Endothelial cell of hepatic sinusoid (primary cell): ENCODE data around the gene GBX1.

Experiments used
- in situ Hi-C: cut with HindIII; loops from 2 replicates; pipeline ENCODE4 v1.10.0; 2017; ENCODE audit warnings: low sequenced_read_pairs

GBX1 gene

DNA sequence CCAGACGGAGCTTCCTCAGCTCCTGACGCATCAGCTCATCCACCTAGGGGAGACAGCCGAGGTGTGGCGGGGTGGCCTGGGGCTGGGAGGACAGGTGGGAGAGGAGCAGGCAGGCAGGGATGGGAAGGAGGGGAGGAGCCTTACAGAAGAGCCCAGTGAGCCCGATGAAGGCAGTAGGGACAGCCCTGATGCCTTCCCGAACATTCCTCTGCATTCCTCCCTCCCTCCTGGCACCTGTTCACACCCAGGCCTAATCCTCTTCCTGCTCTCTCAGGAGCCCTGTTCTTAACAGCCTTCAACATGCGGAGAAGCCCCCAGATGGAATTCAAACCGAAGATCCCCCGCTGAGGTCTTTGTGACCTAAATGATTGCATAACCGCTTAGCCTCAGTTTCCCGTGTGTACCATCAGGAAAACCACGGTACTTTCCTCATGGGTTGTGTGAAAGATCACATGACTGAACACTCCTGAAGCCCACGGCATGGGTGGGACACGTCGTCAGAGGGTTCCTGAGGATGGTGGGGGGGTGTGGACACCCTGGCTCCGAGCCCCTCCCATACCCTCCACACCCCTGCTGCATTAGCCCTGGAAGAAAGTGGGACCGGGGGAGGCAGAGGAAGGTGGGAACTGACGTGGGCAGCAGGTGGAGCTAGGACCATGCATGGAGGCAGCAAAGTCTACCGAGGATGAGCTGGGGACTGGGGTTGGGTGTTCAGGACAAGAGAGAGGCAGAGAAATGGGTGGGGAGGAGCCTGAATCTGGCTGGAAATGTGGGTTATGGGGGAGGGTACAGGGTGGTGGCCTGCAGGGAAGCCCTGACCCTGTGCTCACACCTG lies 28.3 kb upstream of the GBX1 start:
- in situ Hi-C loops = no loop called here

DNA sequence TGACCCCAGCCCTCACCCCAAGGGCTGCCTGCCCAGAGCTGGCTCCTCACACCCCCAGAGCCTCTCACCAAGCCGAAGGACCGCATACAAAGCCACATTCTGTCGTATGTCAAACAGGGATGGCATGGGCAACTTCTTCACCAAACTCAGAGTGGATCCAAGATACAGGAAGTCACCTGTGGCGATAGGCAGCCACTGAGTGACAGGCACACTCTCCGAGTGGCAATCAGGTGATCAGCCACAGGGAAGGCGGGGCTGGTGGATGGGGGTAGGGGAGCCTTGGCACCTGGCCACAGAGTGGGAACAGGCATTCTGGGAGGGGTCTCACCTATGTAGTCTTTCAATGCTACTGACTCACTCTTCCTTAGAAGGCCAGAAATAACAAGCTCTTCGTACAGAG lies 26.7 kb upstream of the GBX1 start:
- in situ Hi-C loops = no loop called here

- in situ Hi-C loops = no loop called here
These were observed 25.9 kb upstream of the GBX1 start for GRCh38 chr7:151193203-151193978.

- in situ Hi-C loops = no loop called here
These were observed 24.6 kb upstream of the GBX1 start for GRCh38 chr7:151192002-151192539.

GRCh38 chr7:151191544-151191943 lies 24.1 kb upstream of the GBX1 start:
- in situ Hi-C loops = no loop called here

DNA sequence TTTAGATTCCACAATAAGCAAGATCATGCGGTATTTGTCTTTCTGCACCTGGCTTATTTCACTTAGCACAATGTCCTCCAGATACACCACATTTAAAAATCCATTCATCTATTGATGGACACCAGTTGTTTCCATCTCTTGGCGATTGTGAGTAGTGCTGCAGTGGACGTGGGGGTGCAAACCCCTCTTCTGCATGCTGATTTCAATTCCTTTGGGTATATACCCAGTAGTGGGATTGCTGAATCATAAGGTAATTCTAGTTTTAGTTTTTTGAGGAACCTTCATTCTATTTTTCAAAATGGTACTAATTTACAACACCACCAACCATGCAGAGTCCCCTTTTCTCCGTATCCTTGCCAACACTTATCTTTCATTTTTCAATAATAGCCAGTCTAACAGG lies 21.5 kb upstream of the GBX1 start:
- in situ Hi-C loops = no loop called here

DNA sequence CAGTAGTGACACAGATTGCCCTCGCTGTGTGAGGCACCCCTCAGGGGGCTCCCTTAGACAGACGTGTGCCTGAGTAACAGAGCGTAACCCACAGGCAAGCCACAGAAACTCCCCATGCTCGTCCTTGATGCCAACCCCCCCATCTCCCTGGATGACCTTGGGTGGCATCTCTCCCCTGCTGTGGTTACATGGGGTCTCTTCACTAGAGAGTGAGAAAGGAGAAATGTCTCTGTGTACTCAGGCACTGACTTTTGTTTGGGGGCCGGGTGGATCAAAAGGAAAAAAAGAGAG lies 20.7 kb upstream of the GBX1 start:
- in situ Hi-C loops = no loop called here

DNA sequence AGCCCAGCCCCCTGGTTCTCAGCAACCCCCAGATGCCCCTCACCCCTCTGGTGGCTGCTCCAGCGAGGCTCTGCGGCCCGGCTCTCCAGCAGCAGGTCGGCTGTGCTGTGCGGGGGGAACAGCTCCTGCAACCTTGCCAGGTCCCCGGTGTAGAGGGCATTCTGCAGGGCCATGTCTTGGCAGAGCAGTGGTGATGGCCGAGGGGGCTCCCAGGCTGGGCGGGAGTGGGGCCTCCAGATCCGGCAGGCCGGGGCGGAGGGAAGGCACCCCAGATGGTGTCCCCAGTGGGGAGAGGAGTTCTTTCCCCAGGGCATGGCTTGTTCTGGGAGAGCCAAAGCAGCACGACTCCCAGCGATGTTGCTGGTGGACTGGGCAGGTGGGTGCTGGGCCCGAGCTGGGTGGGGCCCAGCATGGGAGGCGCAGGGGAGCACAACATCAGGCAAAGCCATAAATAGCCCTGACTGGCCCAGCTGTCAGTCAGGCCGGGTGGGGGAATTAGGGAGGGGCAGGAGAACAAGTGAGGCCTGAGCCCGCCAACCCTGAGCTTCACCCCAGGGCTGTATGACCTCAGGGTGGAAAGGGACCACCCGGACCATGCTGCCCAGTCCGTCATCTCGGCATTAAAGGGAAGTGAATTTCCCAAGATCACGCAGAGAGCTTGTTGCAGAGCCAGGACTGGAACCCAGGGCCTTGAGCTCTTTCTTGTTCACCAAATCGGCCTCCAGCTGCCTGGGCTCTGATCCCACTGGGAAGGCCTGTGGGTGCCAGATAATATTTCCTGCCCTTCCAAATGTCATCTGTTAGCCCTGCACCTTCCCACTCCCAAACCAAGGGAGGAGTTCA lies 20.1 kb upstream of the GBX1 start:
- in situ Hi-C loops = no loop called here

DNA sequence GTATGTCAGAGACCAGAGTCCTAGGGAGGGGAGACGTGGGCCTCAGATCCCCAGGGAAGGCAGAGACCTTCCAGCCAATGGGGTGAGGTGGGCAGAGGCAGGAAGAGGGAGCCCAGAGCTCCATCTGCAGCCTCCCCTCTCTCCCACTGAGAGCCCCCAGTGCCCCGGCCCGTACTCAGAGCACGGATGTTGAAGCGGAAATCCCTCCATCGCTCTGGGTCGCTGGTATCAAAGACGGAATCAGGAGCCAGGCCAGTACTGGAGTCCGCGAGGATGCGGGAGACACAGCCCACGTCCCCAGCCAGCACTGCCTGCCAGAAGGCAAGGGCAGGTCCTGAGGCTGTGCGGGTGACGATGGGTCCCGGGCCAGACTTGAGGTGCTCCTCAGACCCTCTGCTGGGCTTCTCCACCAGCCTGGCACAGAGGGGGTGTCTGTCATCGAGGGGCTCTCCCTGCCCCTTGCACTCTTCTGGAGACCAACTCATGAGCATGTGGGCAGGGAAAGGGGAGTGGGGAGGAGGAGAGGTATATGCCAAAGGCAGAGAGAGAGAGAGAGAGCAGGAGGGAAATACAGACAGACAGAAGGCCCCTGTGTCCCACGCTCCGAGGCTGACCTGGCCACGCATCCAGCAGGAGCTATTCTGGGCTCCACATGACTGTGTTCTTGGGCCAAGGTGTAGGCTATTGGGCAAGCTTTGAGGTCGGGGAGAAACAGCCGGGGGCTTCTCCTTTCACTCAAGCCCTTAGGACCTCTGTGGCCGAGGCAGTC lies 19.3 kb upstream of the GBX1 start, which contains the start of gene ASB10:
Gene ASB10 (minus strand): TSS at position 611 of the 769 bp plus-strand sequence. CDS start 120 bp downstream, at position 491.
- in situ Hi-C loops = no loop called here

DNA sequence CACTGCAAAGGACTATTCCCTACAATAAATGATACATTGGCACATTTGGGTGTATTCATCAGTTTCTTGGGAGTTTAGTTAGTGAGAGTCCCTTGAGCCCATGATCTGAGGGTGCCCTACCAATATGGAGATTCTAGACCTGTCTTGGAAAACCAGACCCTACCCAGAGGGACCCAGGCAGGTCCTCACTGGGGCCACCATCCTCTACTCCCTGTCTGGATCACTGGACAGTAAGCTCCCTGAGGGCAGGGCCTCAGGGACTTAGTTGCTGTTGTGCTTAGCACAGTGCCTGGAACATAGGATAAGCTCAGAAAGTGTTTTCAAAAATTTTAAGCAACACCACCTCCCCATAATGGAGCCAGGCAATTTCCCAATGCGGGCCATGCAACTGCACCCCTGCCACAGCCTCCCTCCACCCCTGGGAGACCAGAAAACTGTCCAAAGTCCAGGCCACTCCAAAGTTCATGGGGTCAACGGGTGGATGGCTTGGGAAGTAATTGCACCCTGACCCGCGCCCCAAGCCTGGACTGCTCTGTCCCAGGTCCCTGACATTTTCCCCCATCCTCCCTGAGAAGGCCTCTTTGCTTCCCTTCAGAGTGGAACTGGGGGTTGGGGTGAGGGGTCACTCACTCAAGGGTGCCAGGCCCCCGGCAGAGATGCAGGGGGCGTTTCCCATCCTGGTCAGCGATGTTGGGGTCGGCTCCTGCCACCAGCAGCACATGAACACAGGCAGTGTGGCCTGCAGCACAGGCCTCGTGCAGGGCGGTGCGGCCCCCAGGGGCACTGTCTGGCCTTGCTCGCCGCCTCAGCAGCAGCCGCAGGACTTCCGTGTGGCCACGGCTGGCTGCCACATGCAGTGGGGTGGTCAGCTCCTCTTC lies 18.5 kb upstream of the GBX1 start:
- in situ Hi-C loops = no loop called here

GRCh38 chr7:151181011-151181431 lies 13.5 kb upstream of the GBX1 start:
- in situ Hi-C loops = no loop called here

- in situ Hi-C loops = no loop called here
These were observed 12.5 kb upstream of the GBX1 start for GRCh38 chr7:151179946-151180345.

DNA sequence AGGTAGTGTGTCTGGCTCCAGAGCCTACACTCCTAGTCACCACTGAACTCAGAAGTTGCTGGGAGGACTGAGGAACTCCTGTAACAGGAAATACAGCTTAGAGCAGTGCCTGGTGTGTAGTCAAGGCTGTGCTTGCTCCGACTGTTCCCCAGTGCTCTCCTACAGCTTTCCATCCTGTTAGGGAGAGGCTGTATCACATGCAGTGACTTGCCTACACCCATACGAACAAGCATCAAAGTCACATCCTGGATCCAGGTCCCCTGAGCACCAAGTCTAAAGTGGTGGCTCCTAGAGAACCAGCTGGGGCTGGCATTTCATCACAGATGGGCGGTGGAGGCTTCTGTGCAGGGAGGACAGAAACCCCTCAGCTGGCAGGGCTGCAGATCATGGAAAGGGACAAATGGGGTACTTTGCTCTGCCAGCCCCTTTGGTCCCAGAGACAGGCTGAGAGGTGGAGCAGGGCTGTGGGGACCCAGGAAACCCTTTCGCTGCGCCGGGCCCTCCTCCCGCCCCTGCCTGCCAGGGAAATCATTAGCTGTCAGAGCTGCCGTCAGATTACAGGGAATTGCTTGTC lies 11.9 kb upstream of the GBX1 start:
- in situ Hi-C loops = no loop called here

DNA sequence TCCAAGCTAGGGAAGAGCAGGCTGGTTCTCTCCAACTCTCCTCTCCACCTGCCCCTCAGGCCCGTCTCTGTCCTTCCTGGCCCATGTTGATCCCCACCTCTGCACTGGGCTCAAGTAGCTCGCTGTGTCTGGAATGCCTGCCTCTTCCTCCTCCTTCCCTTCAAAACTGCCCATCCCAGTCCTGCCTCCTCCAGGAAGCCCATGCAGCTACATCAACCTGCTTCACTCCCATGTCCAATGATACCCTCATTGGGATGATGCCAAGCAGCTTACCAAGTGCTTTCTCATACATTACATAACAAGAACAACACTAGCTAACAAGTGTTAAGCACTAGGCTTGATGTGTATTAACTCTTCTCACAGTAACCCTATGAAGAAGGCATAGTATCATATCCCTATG lies 11.3 kb upstream of the GBX1 start:
- in situ Hi-C loops = no loop called here

GRCh38 chr7:151178236-151178635 lies 10.7 kb upstream of the GBX1 start:
- in situ Hi-C loops = no loop called here

DNA sequence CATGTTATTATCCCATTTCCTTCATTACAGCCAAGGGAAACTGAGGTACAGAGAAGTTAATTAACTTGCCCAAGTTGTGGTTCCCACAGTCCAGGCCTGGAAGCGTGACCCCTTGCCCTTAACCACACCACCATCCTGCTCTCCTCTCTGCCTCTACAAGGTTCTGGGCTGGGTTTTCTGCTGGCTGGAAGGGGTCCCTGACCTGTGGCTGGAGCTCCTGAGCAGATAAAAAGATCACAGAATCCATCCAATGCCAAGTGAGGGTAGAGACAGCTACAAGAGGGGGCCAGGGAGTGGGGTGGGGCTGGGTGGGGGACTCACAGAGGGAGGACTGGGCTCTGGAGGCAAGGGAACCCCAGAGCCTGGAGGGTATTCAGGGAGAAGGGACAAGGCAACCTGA lies 9.8 kb upstream of the GBX1 start:
- in situ Hi-C loops = no loop called here

DNA sequence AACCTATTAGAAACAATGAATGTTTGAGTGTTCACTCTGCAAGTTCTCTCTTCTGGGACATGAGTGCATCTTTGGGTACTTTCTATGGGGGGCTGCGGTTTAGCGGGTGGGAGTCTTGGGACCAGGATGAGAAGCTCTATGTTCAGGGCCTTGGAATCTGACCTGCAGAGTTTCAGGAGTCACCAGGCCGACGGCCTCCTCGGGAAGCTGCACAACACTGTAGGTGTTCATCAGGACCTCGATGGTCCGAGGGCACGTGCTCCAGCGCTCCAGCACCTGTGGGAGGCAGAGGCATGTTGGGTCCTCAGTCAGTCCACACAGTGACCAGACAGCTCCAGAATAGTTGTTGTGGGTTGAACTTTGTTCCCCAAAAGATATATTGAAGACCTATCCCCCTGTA lies 8.9 kb upstream of the GBX1 start:
- in situ Hi-C loops = no loop called here

DNA sequence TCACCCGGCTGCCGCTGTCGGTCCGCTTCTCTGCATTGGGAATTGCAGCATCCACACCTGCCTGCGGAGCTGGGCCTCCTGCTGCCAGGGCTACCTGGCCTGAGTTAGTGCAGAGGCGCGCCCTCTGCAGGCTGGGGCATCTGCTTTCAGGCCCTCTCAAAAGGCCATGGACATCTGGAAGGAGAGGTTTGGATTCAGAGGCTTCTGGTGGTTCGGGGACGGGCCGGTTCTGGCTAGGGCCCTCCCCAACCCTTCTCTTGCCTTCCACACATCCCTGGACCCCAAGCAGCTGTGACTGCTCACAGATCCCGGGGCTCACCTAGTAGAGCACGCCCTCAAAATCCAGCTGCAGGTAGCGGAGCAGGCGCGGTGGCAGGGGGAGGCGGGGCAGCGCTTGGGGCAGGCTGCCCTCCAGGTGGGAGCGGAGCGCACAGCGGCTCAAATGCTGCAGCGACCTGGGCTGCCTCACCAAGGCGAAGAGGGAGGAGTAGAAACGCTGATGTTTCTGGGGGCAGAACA lies 8.4 kb upstream of the GBX1 start:
- in situ Hi-C loops = no loop called here
